ENCODE data around the gene LRRC58. TPM values are rescaled to one million over a fixed set of nuclear protein-coding genes. Genes with fewer than 3 reads are reported as not detected.
A peak's percentile ranks its signal among the peaks of the same experiment; 100 is the strongest.

LRRC58 gene
- total and polyA plus RNA-seq, 2 of the 13 experiments (the other 11 are each of a cell fraction or from before 2014, with no cell fraction given) = 9.7 to 17.3 TPM

- TF ChIP-seq ZBTB2 (CRISPR knock-in tag; IDR thresholded peaks at IDR 0.05; ENCODE audit: low read depth) (peak; percentile 46; the same call in 1 of the 2 replicates), ZBTB38 (CRISPR knock-in tag; IDR thresholded peaks at IDR 0.05) (peak; percentile 70), MTA1 (CRISPR knock-in tag; IDR thresholded peaks at IDR 0.05; ENCODE audit: borderline replicate concordance) (peak; percentile 66; the same call in 1 of the 2 replicates), XBP1 (CRISPR knock-in tag; IDR thresholded peaks at IDR 0.05) (no peak), EP300 (IDR thresholded peaks at IDR 0.05; ENCODE audit: low read depth in 2 of 2, low read length in 2 of 2) (no peak), EP300 (CRISPR knock-in tag; IDR thresholded peaks at IDR 0.05; ENCODE audit: borderline replicate concordance) (peak; percentile 37; the same call in 1 of the 2 replicates), ZNF260 (CRISPR knock-in tag; IDR thresholded peaks at IDR 0.05; ENCODE audit: borderline replicate concordance, low read depth) (no peak)
- TF ChIP-seq, protein P1, sequence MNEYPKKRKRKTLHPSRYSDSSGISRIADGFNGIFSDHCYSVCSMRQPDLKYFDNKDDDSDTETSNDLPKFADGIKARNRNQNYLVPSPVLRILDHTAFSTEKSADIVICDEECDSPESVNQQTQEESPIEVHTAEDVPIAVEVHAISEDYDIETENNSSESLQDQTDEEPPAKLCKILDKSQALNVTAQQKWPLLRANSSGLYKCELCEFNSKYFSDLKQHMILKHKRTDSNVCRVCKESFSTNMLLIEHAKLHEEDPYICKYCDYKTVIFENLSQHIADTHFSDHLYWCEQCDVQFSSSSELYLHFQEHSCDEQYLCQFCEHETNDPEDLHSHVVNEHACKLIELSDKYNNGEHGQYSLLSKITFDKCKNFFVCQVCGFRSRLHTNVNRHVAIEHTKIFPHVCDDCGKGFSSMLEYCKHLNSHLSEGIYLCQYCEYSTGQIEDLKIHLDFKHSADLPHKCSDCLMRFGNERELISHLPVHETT (CRISPR knock-in tag; conservative IDR thresholded peaks at IDR 0.05) = peak; percentile 33; the same call in 1 of the 2 replicates
These were observed at the start of gene LRRC58 (continued) for GRCh38 chr3:120348991-120349854.

GRCh38 chr3:120396469-120396868 lies 47.3 kb upstream of the LRRC58 start:
- WGBS (ENCODE audit: low lambda C conversion rate) = 32% methylated on average over 8 of the region's 8 CpGs
- DNase-seq (ENCODE audit: low spot score) (no peak), FAIRE-seq (no peak), ATAC-seq (no peak)
- H4K20me1 ChIP-seq (ENCODE audit: insufficient read depth, low read length) = no peaks in the 10 kb centered on the region
- in situ Hi-C loops (cut with HindIII; ENCODE audit: extremely low pct_ligation_motif_present, low pct_unique_long_range_greater_than_20kb) = no loop called here
- H3K9ac ChIP-seq (ENCODE audit: insufficient read depth, low read depth, low read length) = no peak overlapping the region
- H3K79me2 ChIP-seq (ENCODE audit: insufficient read depth, low read length) = no peaks in the 10 kb centered on the region
- peaks cover 0 to 11% of the 10 kb centered on the region in 2 experiments; a peak in 2 of 5 replicates for H3K27me3 ChIP-seq (ENCODE audit: control insufficient read depth in 1 of 2, insufficient read depth in 2 of 2, low read length in 2 of 2)
- intact Hi-C loops (cut with micrococcal nuclease; ENCODE audit: unreplicated experiment) = no loop called here
- no peaks in the 10 kb centered on the region for H3K36me3 ChIP-seq (replicated peaks in 1 of 2; ENCODE audit: control insufficient read depth in 1 of 2, insufficient read depth in 2 of 2, low read length in 2 of 2)
- POLR2A ChIA-PET = no interaction called here
- no peak overlapping the region for H2AFZ ChIP-seq (ENCODE audit: low read length)
- H3K4me2 ChIP-seq (ENCODE audit: low read depth, low read length) = no peak overlapping the region
- CTCF ChIA-PET (ENCODE audit: low intra/inter-chr PET ratio, low total read pairs) = no interaction called here
- H3K4me1 ChIP-seq (ENCODE audit: insufficient read depth, low read length) = no peaks in the 10 kb centered on the region
- H3K9me3 ChIP-seq (ENCODE audit: low read length) = no peaks in the 10 kb centered on the region
- no peak overlapping the region for H3K27ac ChIP-seq (ENCODE audit: extremely low read length, insufficient read depth, low read length)
- no peak overlapping the region for H3K4me3 ChIP-seq (replicated peaks in 1 of 3; ENCODE audit: insufficient read depth in 1 of 3, low read depth in 2 of 3, low read length in 3 of 3)
- BruUV-seq (replicated peaks) = no TSS peak
- TF ChIP-seq ZBTB2 (CRISPR knock-in tag; IDR thresholded peaks at IDR 0.05; ENCODE audit: low read depth) = no peak
- no peak for TF ChIP-seq ZKSCAN5 (CRISPR knock-in tag; IDR thresholded peaks at IDR 0.05)
- TF ChIP-seq KAT8 (CRISPR knock-in tag; IDR thresholded peaks at IDR 0.05) = no peak
- TF ChIP-seq ZFP36L2 (CRISPR knock-in tag; IDR thresholded peaks at IDR 0.05) = no peak
- TF ChIP-seq, protein P2, sequence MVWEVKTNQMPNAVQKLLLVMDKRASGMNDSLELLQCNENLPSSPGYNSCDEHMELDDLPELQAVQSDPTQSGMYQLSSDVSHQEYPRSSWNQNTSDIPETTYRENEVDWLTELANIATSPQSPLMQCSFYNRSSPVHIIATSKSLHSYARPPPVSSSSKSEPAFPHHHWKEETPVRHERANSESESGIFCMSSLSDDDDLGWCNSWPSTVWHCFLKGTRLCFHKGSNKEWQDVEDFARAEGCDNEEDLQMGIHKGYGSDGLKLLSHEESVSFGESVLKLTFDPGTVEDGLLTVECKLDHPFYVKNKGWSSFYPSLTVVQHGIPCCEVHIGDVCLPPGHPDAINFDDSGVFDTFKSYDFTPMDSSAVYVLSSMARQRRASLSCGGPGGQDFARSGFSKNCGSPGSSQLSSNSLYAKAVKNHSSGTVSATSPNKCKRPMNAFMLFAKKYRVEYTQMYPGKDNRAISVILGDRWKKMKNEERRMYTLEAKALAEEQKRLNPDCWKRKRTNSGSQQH (CRISPR knock-in tag; IDR thresholded peaks at IDR 0.05; ENCODE audit: low read depth) = no peak
- TF ChIP-seq HNF4G (IDR thresholded peaks at IDR 0.05; ENCODE audit: borderline replicate concordance, low read depth, low read length) = no peak
- TF ChIP-seq HNF4G (CRISPR knock-in tag; IDR thresholded peaks at IDR 0.05; ENCODE audit: borderline replicate concordance, low read depth) = no peak
- no peak for TF ChIP-seq NRL (CRISPR knock-in tag; IDR thresholded peaks at IDR 0.05; ENCODE audit: borderline replicate concordance)
- no peak for TF ChIP-seq POLR2A (IDR thresholded peaks at IDR 0.05; ENCODE audit: insufficient read depth in 1 of 2, low read depth in 2 of 2, low read length in 2 of 2)
- TF ChIP-seq ZNF335 (CRISPR knock-in tag; IDR thresholded peaks at IDR 0.05) = no peak
- no peak for TF ChIP-seq ZNF12 (CRISPR knock-in tag; IDR thresholded peaks at IDR 0.05)

Measured in HepG2 (cell line).